HG03039 (cell line): Measurements from ENCODE around the gene OR52A1.
"Not testable (repeated sequence)": the region's sequence is repeated elsewhere in the genome, so short reads cannot be mapped to it uniquely, and the experiment has no call there.

Experiments
- ATAC-seq: cut with Tn5 transposase; IDR thresholded peaks from one replicate; pipeline ENCODE4 v1.9.1; 2021; ENCODE audit warnings: mild to moderate bottlenecking, moderate library complexity; ENCODE audit not compliant: unreplicated experiment

The OR52A1 gene

DNA sequence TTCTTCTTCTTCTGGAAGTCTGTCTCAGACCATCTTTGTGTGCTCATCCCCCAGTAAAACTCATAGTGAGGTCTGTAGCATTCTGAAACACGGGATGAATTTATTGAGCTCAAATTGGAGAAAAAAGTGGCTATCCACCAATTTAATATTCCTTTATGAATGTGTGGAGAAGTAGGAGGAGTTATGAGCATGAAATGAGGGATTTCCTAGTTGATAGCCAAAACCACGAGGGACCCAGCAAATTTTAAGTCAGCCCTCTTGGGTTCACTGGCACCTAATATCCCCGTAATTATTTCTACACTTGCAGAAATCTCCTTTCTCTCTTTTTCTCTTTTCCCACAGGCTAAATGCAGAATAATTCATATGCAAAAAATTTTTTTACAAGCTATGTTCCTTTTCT is at the start of gene OR52A1:
TSS of gene OR52A1 (minus strand) at position 101 of the 400 bp plus-strand sequence. CDS start 2,388 bp downstream, outside the sequence.
- ATAC-seq = no peak

DNA sequence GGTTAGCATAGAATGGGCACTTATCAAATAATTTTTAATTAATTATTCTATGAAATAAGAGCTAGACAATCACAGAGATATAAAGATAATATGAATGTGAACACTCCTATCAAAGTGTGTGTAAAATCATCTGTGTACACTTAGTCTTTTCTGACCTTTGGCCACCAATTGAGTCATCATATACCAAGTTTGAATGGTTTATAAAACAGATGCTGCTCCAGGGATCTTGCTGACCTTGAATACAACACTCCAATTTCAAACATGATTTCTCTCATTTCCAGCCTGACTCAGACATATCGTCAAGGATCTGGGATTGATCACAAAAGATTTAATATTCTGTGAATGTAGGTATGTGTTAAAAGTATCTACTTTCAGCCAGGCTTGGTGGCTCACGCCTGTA is 48.8 kb upstream of the OR52A1 start:
- ATAC-seq = no peak

- ATAC-seq = no peak
Measured at GRCh38 chr11:5200582-5200981, 46.0 kb upstream of the OR52A1 start, which contains the start of gene OR51V1. Gene OR51V1, minus strand, starts transcription at chr11:5200682. Its CDS starts 0 bp downstream, at chr11:5200682.

DNA sequence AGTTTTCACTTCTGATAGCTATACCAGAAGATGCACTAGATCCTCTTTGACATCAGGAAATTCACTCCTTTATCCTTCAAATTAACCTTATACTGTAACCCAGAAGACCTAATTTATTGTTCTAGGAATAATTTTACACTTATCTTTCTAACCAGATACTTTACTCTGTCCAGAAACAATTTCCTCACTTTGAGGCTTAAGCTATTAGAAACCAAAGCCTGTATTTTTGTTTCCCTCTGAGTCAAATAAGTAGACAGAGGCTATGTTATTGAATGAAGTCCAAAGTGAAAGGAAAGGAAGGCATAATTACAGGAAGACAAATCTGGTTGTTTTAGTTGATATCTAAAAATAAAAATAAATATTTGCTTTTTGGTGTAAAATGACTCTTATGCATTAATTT is 43.7 kb upstream of the OR52A1 start:
- no peak for ATAC-seq

- ATAC-seq = no peak
Measured at GRCh38 chr11:5197536-5197935, 43.0 kb upstream of the OR52A1 start.

- ATAC-seq = no peak
Measured at GRCh38 chr11:5196731-5197130, 42.2 kb upstream of the OR52A1 start.

GRCh38 chr11:5196067-5196466 is 41.5 kb upstream of the OR52A1 start:
- ATAC-seq = no peak

DNA sequence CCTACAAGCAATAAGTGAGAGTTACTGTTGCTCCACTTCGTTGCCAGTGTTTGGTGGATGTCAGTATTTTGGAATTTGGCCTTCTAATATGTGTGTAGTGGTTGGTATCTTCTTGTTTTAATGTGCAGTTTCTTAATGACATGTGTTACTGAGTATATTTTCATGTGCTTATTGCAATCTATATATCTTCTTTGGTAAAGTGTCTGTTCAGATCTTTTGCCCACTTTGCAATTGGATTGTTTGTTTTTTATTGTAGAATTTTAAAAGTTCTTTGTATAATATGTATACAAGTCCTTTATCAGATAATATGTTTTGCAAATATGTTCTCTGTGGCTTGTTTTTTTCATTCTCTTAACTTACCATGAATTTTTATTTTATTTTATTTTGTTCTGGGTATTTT is 38.2 kb upstream of the OR52A1 start:
- no peak for ATAC-seq

- ATAC-seq = no peak
Measured at GRCh38 chr11:5188201-5188600, 33.6 kb upstream of the OR52A1 start.

- ATAC-seq = no peak
Measured at GRCh38 chr11:5178046-5178837, 23.7 kb upstream of the OR52A1 start.

DNA sequence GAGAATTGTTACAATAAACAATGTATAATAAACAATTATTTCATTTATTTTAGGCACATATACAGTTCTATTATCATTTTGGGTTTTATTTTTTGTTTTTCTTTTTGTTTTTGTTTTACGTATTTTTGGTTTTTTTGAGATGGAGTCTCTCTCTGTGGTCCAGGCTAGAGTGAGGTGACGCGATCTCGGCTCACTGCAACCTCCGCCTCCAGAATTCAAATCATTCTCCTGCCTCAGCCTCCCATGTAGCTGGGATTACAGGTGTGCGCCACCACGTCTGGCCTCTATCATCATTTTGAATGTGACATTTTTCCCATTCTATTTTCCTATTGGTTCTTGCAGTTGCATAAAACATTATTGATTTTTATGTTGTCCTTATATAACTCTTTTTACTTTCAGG is 20.4 kb upstream of the OR52A1 start:
- ATAC-seq = no peak

DNA sequence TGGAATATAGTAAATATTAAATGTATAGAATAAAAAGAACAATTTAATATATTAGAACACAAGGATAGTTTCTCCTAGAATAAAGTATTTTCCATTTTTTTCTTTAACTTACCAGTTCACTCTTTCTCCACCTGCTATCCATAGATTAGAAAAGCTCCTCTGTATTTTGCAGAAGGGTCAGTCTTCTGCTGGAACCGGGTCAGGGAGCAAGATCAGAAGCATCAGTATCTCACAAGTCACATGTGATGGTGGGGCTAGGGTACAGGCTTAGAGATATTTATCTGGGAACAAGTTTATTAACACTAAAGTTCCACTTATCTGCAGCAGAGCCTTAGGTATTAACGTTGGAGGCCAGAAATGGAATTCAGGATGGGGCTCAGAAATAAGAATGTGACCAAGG is 17.3 kb upstream of the OR52A1 start:
- no peak for ATAC-seq

DNA sequence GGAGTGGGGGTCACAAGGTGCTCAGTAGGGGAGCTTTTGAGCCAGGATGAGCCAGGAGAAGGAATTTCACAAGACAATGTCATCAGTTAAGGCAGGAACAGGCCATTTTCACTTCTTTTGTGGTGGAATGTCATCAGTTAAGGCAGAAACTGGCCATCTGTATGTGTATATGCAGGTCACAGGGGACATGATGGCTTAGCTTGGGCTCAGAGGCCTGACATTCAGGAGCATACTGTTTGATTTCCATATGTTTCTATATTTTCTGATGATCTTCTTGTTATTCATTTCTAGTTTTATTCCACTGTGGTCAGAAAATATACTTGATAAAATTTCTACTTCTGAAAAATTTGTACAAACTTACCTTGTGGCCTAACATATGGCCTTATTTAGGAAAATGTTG is 11.3 kb upstream of the OR52A1 start:
- not testable (repeated sequence) for ATAC-seq

DNA sequence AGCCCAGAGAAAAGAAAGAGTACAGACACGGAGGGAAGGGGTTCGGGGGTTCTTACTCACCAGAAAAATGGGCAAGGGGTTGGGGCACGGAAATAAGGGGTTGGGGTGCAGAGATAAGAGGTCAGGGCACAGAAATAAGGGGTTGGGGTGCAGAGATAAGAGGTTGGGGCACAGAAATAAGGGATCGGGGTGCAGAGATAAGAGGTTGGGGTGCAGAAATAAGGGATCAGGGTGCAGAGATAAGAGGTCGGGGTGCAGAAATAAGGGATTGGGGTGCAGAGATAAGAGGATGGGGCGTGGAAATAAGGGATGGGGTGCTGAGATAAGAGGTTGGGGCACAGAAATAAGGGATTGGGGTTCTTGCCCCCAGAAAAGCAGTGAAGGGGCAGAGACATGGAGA is 10.2 kb upstream of the OR52A1 start:
- ATAC-seq = not testable (repeated sequence)

GRCh38 chr11:5161045-5161444 is 6.5 kb upstream of the OR52A1 start:
- ATAC-seq = not testable (repeated sequence)

DNA sequence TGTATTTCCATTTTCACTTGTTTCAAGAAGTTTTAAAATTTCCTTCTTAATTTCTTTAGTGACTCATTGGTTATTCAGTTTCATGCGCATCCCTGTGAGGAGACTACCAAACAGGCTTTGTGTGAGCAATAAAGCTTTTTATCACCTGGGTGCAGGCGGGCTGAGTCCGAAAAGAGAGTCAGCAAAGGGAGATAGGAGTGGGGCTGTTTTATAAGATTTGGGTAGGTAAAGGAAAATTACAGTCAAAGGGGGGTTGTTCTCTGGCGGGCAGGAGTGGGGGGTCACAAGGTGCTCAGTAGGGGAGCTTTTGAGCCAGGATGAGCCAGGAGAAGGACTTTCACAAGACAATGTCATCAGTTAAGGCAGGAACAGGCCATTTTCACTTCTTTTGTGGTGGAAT is 5.7 kb upstream of the OR52A1 start:
- not testable (repeated sequence) for ATAC-seq

DNA sequence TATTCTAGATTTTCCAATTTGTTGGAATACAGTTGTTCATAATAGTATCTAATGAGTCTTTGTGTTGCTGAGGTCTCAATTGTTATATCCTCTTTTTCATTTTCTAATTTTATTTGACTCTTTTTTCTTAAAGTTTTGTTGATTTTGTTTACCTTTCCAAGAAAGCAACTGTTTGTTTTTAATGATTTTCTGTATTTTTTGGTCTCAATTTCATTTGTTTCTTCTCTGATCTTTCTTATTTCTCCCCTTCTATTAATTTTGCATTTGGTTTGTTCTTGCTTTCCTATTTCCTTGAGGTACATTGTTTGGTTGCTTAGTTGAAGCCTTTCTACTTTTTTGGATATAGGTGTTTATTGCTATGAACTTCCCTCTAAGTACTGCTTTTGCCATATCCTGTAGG is 5.2 kb upstream of the OR52A1 start:
- ATAC-seq = no peak

GRCh38 chr11:5153574-5154431 is 754 bp downstream of the OR52A1 start:
- ATAC-seq = no peak

- ATAC-seq = no peak
Measured at GRCh38 chr11:5151713-5152153, 2.8 kb downstream of the OR52A1 start.

GRCh38 chr11:5144206-5144605 is 10.4 kb downstream of the OR52A1 start:
- not testable (repeated sequence) for ATAC-seq

DNA sequence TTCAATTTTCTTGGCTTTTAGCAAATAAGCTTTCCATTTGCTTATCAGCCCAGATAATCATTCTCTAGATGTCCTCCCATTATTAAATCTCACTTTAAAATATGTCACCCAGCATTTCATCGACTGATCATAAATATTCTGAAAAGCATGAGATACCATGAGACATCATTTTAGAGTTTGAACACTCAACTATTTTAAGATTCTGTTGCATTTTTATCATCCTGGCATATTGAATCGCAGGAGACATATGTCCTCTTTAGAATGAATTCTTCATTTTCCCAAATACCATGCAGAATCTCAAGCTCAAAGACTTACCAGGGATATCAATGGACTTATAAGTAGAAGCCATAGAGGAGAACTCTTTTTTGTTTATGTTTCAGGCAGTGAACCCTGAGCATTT is 16.6 kb downstream of the OR52A1 start, which contains the start of gene OR52A5:
TSS of gene OR52A5 (minus strand) at position 361 of the 400 bp plus-strand sequence. CDS start 5,714 bp downstream, outside the sequence.
- ATAC-seq = no peak

GRCh38 chr11:5137014-5137413 is 17.5 kb downstream of the OR52A1 start:
- ATAC-seq = no peak
